Measurements from ENCODE around the gene CSMD2.

DNA sequence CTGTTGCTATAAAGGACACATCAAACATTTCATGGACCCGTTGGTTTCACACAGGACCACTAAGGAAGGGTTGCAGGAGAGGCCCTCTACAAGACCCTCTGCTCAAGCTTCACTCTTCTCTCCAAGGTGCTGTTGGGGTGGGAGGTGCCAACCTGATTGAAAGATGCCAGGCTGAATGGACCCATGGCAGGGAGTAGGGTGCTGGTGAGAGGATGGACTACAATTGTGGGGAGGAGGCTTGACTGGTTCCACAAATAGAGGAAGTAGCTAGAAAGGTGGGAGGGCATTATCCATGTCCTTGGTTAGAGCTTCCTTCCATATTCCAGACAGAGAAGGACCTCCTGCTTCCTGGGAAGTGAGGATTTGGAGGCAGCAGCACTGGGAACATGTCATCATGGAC, 468.7 kb downstream of the CSMD2 start:
- TF ChIP-seq POLR2A (IDR thresholded peaks at IDR 0.05), result no peak
- TF ChIP-seq, protein P1, sequence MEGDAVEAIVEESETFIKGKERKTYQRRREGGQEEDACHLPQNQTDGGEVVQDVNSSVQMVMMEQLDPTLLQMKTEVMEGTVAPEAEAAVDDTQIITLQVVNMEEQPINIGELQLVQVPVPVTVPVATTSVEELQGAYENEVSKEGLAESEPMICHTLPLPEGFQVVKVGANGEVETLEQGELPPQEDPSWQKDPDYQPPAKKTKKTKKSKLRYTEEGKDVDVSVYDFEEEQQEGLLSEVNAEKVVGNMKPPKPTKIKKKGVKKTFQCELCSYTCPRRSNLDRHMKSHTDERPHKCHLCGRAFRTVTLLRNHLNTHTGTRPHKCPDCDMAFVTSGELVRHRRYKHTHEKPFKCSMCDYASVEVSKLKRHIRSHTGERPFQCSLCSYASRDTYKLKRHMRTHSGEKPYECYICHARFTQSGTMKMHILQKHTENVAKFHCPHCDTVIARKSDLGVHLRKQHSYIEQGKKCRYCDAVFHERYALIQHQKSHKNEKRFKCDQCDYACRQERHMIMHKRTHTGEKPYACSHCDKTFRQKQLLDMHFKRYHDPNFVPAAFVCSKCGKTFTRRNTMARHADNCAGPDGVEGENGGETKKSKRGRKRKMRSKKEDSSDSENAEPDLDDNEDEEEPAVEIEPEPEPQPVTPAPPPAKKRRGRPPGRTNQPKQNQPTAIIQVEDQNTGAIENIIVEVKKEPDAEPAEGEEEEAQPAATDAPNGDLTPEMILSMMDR (IDR thresholded peaks at IDR 0.05), result no peak
